HPDE6-E6E7 (cell line): ENCODE measurements around the gene INPP5E.

Experiments used
- DNase-seq: peaks from one replicate; pipeline ENCODE4 v3.0.0; 2011; ENCODE audit warnings: missing footprints; ENCODE audit errors: extremely low spot score

The INPP5E gene

GRCh38 chr9:136389396-136389795, 50.2 kb downstream of the INPP5E start:
- no peak for DNase-seq

GRCh38 chr9:136387217-136387616, 52.4 kb downstream of the INPP5E start:
- DNase-seq, result no peak

- no peak for DNase-seq
These were observed 53.6 kb downstream of the INPP5E start for GRCh38 chr9:136386018-136386417.

GRCh38 chr9:136385015-136385414, 54.6 kb downstream of the INPP5E start:
- DNase-seq, result no peak

- no peak for DNase-seq
These were observed 56.2 kb downstream of the INPP5E start for GRCh38 chr9:136383436-136383835.

- no peak for DNase-seq
These were observed 57.6 kb downstream of the INPP5E start for GRCh38 chr9:136381966-136382513.

GRCh38 chr9:136381311-136381710, 58.3 kb downstream of the INPP5E start:
- no peak for DNase-seq

GRCh38 chr9:136380381-136380780, 59.3 kb downstream of the INPP5E start:
- DNase-seq, result no peak

- DNase-seq, result no peak
These were observed 59.8 kb downstream of the INPP5E start for GRCh38 chr9:136379891-136380290.

GRCh38 chr9:136379401-136379800, 60.2 kb downstream of the INPP5E start:
- no peak for DNase-seq

- DNase-seq, result no peak
These were observed 60.7 kb downstream of the INPP5E start for GRCh38 chr9:136379003-136379287.
